Activated CD8-positive, alpha-beta memory T cell treated with anti-CD3 and anti-CD28 coated beads, Interleukin-2, amount 50 U/mL, for 48 hours (primary cell): Measurements from ENCODE around the gene GATA2.

ENCODE experiments used
- DNase-seq: peaks from one replicate; pipeline ENCODE4 v3.0.0-alpha.2; 2020

GATA2 gene

GRCh38 chr3:128455786-128456748 is 36.9 kb downstream of the GATA2 start:
- no peak for DNase-seq

GRCh38 chr3:128455116-128455515 is 37.9 kb downstream of the GATA2 start:
- no peak for DNase-seq

- DNase-seq: no peak
Observed at GRCh38 chr3:128454310-128454618, 38.7 kb downstream of the GATA2 start.

GRCh38 chr3:128453501-128454309 is 39.3 kb downstream of the GATA2 start:
- no peak for DNase-seq

GRCh38 chr3:128452678-128453275 is 40.2 kb downstream of the GATA2 start:
- no peak for DNase-seq

- DNase-seq: no peak
Observed at GRCh38 chr3:128452120-128452519, 40.9 kb downstream of the GATA2 start.

- no peak for DNase-seq
Observed at GRCh38 chr3:128449111-128449638, 43.8 kb downstream of the GATA2 start.

GRCh38 chr3:128448491-128448890 is 44.5 kb downstream of the GATA2 start:
- no peak for DNase-seq

GRCh38 chr3:128447561-128448013 is 45.4 kb downstream of the GATA2 start:
- peak; percentile 80 for DNase-seq

GRCh38 chr3:128446821-128447220 is 46.2 kb downstream of the GATA2 start:
- no peak for DNase-seq

GRCh38 chr3:128445357-128445756 is 47.6 kb downstream of the GATA2 start:
- DNase-seq: no peak

- no peak for DNase-seq
Observed at GRCh38 chr3:128443771-128444170, 49.2 kb downstream of the GATA2 start.

GRCh38 chr3:128442949-128443348 is 50.1 kb downstream of the GATA2 start:
- DNase-seq: no peak

GRCh38 chr3:128442070-128442469 is 50.9 kb downstream of the GATA2 start:
- no peak for DNase-seq

GRCh38 chr3:128439226-128439625 is 53.8 kb downstream of the GATA2 start:
- DNase-seq: no peak

- DNase-seq: no peak
Observed at GRCh38 chr3:128438488-128439072, 54.4 kb downstream of the GATA2 start.

- DNase-seq: no peak
Observed at GRCh38 chr3:128436214-128436613, 56.8 kb downstream of the GATA2 start.

- DNase-seq: no peak
Observed at GRCh38 chr3:128435561-128435960, 57.4 kb downstream of the GATA2 start.

GRCh38 chr3:128435058-128435457 is 57.9 kb downstream of the GATA2 start:
- no peak for DNase-seq

GRCh38 chr3:128434524-128434923 is 58.5 kb downstream of the GATA2 start:
- DNase-seq: no peak

- DNase-seq: no peak
Observed at GRCh38 chr3:128433837-128434165, 59.2 kb downstream of the GATA2 start.

GRCh38 chr3:128432971-128433836 is 59.8 kb downstream of the GATA2 start:
- DNase-seq: no peak
